Measurements from ENCODE around the gene MNS1.

- no peak for TF ChIP-seq CTCF (IDR thresholded peaks at IDR 0.05)
- no peak for TF ChIP-seq POLR2A (IDR thresholded peaks at IDR 0.05)
- no peak for TF ChIP-seq POLR2AphosphoS5 (IDR thresholded peaks at IDR 0.05)
- no peak for TF ChIP-seq EP300 (IDR thresholded peaks at IDR 0.05)
Observed at GRCh38 chr15:56385908-56386307, 79.0 kb downstream of the MNS1 start.

All from gastroesophageal sphincter (tissue), 3 donors.